HepG2 (cell line): ENCODE measurements around the gene GSC2. TPM values are rescaled to one million over a fixed set of nuclear protein-coding genes. Genes with fewer than 3 reads are reported as not detected.

Experiments
- AKAP8 ChIP-seq: sonication (generic); formaldehyde crosslinking; IDR thresholded peaks from 2 replicates; pipeline ENCODE4 v1.5.1; 2020; ENCODE audit warnings: mild to moderate bottlenecking, missing genetic modification reagents
- ASH2L ChIP-seq: fragments of 300-600, 200-600 bp; sonication (generic); IDR thresholded peaks from 2 replicates; pipeline ENCODE4 v1.7.0; 2017; ENCODE audit warnings: low read depth, mild to moderate bottlenecking, moderate library complexity, mixed read lengths, low read length; ENCODE audit not compliant: insufficient read length
- ATF6 ChIP-seq: sonication (generic); formaldehyde crosslinking; conservative IDR thresholded peaks from 2 replicates; pipeline ENCODE4 v1.4.0; 2020; ENCODE audit warnings: missing genetic modification reagents
- NCOR1 ChIP-seq: fragments of 200-600 bp; sonication (generic); IDR thresholded peaks from 2 replicates; pipeline ENCODE4 v1.7.0; 2017; ENCODE audit warnings: antibody characterized with exemption, low read length, borderline replicate concordance
- PHF8 ChIP-seq: sonication (generic); formaldehyde crosslinking; IDR thresholded peaks from 2 replicates; pipeline ENCODE4 v1.5.0; 2020; ENCODE audit warnings: missing genetic modification reagents
- POLR2AphosphoS5 ChIP-seq: IDR thresholded peaks from 2 replicates; pipeline ENCODE4 v1.6.1; 2012; ENCODE audit warnings: low read depth, low read length
- RBM39 ChIP-seq: fragments of 200-400 bp; formaldehyde crosslinking; IDR thresholded peaks from one replicate; pipeline ENCODE4 v1.6.1; 2018; ENCODE audit warnings: antibody characterized with exemption, mild to moderate bottlenecking, low read depth, low read length; ENCODE audit not compliant: poor library complexity, severe bottlenecking
- REL ChIP-seq: sonication (generic); formaldehyde crosslinking; conservative IDR thresholded peaks from 2 replicates; pipeline ENCODE4 v1.8.0; 2022; ENCODE audit warnings: mild to moderate bottlenecking, missing genetic modification reagents, moderate library complexity
- RFX1 ChIP-seq: fragments of 450-650 bp; IDR thresholded peaks from 2 replicates; pipeline ENCODE4 v1.6.1; 2017
- TOPORS ChIP-seq: sonication (generic); formaldehyde crosslinking; IDR thresholded peaks from 2 replicates; pipeline ENCODE4 v1.8.0; 2023; ENCODE audit warnings: mild to moderate bottlenecking, missing genetic modification reagents
- TSC22D2 ChIP-seq: sonication (generic); formaldehyde crosslinking; IDR thresholded peaks from 2 replicates; pipeline ENCODE4 v1.5.1; 2020; ENCODE audit warnings: missing genetic modification reagents, mild to moderate bottlenecking, borderline replicate concordance
- XRCC5 ChIP-seq: fragments of 200-400 bp; formaldehyde crosslinking; optimal IDR thresholded peaks from 2 replicates; pipeline ENCODE3; 2017; ENCODE audit warnings: mild to moderate bottlenecking, low read length
- ZBTB42 ChIP-seq: sonication (generic); formaldehyde crosslinking; IDR thresholded peaks from 2 replicates; pipeline ENCODE4 v1.5.0; 2020; ENCODE audit warnings: mild to moderate bottlenecking, missing genetic modification reagents
- ZFY ChIP-seq: sonication (generic); formaldehyde crosslinking; IDR thresholded peaks from 2 replicates; pipeline ENCODE4 v1.4.0; 2020; ENCODE audit warnings: missing genetic modification reagents
- ZNF12 ChIP-seq: sonication (generic); formaldehyde crosslinking; IDR thresholded peaks from 2 replicates; pipeline ENCODE4 v1.5.0; 2020; ENCODE audit warnings: missing genetic modification reagents
- ZNF121 ChIP-seq: sonication (generic); formaldehyde crosslinking; IDR thresholded peaks from 2 replicates; pipeline ENCODE4 v1.5.0; 2020; ENCODE audit warnings: mild to moderate bottlenecking, missing genetic modification reagents
- ZNF232 ChIP-seq: sonication (generic); formaldehyde crosslinking; IDR thresholded peaks from 2 replicates; pipeline ENCODE4 v1.4.0; 2020; ENCODE audit warnings: missing genetic modification reagents, borderline replicate concordance
- ZNF256 ChIP-seq: sonication (generic); formaldehyde crosslinking; conservative IDR thresholded peaks from 2 replicates; pipeline ENCODE4 v1.4.0; 2020; ENCODE audit warnings: missing genetic modification reagents
- ZNF260 ChIP-seq: sonication (generic); formaldehyde crosslinking; IDR thresholded peaks from 2 replicates; pipeline ENCODE4 v1.4.0; 2020; ENCODE audit warnings: missing genetic modification reagents, low read depth, mild to moderate bottlenecking, borderline replicate concordance
- ZNF549 ChIP-seq: sonication (generic); formaldehyde crosslinking; IDR thresholded peaks from 2 replicates; pipeline ENCODE4 v1.5.0; 2020; ENCODE audit warnings: missing genetic modification reagents
- ZNF646 ChIP-seq: sonication (generic); formaldehyde crosslinking; IDR thresholded peaks from 2 replicates; pipeline ENCODE4 v1.9.0; 2021; ENCODE audit warnings: mild to moderate bottlenecking, missing genetic modification reagents
- ZNF724P ChIP-seq: sonication (generic); formaldehyde crosslinking; IDR thresholded peaks from 2 replicates; pipeline ENCODE4 v1.8.0; 2022; ENCODE audit warnings: missing genetic modification reagents, borderline replicate concordance
- ZNF777 ChIP-seq: sonication (generic); formaldehyde crosslinking; IDR thresholded peaks from 2 replicates; pipeline ENCODE4 v1.4.0; 2020; ENCODE audit warnings: missing genetic modification reagents
- polyA plus RNA-seq, 8 experiments: library from polyadenylated mRNA; depleted of rRNA in 3 of 8; stranded (reverse) in 7 of 8; unstranded in 1 of 8; fragments of >200 nt; fragmentation: Illumina TruSeq in 4 of 8; extraction: Trizol in 4 of 8; gene quantifications; 2 replicates each; pipeline versions ENCODE4 v1.2.1 to v1.2.3, GENCODE V29; 2011 to 2016; ENCODE audit warnings: low read depth in 4 of 8, missing spikeins in 1 of 8, mixed read lengths in 1 of 8; ENCODE audit not compliant: insufficient read depth in 1 of 8
- total RNA-seq, 5 experiments: library from RNA; depleted of rRNA; stranded (reverse); fragments of >200 nt; fragmentation: Illumina TruSeq; extraction: Trizol; gene quantifications; 2 replicates each; pipeline ENCODE4 v1.2.3, GENCODE V29; 2016; ENCODE audit warnings: low read depth in 1 of 5

Gene GSC2
- total and polyA plus RNA-seq, 2 of the 13 experiments (the other 11 are each of a cell fraction or from before 2014, with no cell fraction given), result not detected

- TF ChIP-seq ZNF646 (CRISPR knock-in tag), result no peak
- 0 out of 2 replicates have a peak, but pooled peaks have one; percentile 38 for TF ChIP-seq NCOR1
- TF ChIP-seq POLR2AphosphoS5, result no peak
- TF ChIP-seq ZFY, result no peak
- no peak for TF ChIP-seq TSC22D2 (CRISPR knock-in tag)
- no peak for TF ChIP-seq RBM39
- peak; percentile 16; the same call in 1 of the 2 replicates for TF ChIP-seq ZNF777 (CRISPR knock-in tag)
- no peak for TF ChIP-seq ZNF260 (CRISPR knock-in tag)
- no peak for TF ChIP-seq ZNF121 (CRISPR knock-in tag)
- no peak for TF ChIP-seq RFX1
- peak; percentile 74 for TF ChIP-seq REL (CRISPR knock-in tag)
- TF ChIP-seq ZNF256, result no peak
- peak; percentile 26; the same call in 1 of the 2 replicates for TF ChIP-seq PHF8 (CRISPR knock-in tag)
- TF ChIP-seq ZBTB42, result no peak
- TF ChIP-seq TOPORS (CRISPR knock-in tag), result no peak; the same call in 1 of the 2 replicates
- TF ChIP-seq ZNF724P (CRISPR knock-in tag), result no peak
- 0 out of 2 replicates have a peak, but pooled peaks have one; percentile 37 for TF ChIP-seq ZNF12 (CRISPR knock-in tag)
- TF ChIP-seq ASH2L, result peak; percentile 26
- TF ChIP-seq AKAP8 (CRISPR knock-in tag), result 0 out of 2 replicates have a peak, but pooled peaks have one; percentile 40
- no peak for TF ChIP-seq ZNF549 (CRISPR knock-in tag)
- no peak for TF ChIP-seq ATF6 (CRISPR knock-in tag)
- no peak for TF ChIP-seq XRCC5
- no peak for TF ChIP-seq ZNF232
Measured at GRCh38 chr22:19178065-19178656, 28.1 kb upstream of the GSC2 start (continued).
